HG03442 (cell line): ENCODE data around the gene LYPD6.

Experiments
- ATAC-seq: cut with Tn5 transposase; IDR thresholded peaks from one replicate; pipeline ENCODE4 v1.9.1; 2021; ENCODE audit warnings: mild to moderate bottlenecking, moderate library complexity; ENCODE audit not compliant: unreplicated experiment

The LYPD6 gene

GRCh38 chr2:149399934-149400615 lies 69.7 kb downstream of the LYPD6 start:
- no peak for ATAC-seq

DNA sequence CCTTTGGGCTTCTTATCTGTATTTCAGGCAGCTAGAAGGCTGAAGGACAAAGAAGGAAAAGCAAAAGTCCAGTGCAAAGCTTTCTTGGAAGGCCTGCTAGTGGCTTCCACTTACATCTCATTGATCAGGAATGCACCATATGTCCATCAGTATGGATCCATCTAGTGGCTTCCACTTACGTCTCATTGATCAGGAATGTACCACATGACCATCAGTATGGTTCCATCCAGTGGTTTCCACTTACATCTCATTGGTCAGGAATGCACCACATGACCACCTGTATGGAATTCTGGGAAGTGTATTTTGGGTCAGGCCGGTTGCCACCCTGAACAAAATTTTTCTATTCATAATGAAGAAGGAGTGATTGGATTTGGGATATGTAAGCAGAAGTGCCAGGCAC lies 70.6 kb downstream of the LYPD6 start:
- ATAC-seq = no peak

DNA sequence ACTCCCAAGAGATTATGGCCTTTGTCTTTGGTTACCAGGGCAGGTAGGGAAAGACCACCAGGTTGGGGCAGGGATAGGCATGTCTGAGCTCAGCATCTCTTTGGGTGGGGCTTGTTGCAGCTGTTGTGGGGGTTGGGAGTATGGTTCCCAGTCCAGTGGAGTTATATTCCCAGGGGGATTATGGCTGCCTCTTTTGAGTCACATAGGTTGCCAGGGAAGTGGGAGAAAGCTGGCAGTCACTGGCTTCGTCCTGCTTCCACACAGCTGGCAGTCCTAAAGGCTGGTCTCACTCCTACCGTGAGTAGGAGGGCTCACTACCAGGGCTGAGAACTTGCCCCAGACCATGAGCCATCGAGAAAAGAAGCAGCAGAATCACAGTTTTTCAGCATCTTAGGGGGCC lies 79.1 kb downstream of the LYPD6 start:
- ATAC-seq = no peak

DNA sequence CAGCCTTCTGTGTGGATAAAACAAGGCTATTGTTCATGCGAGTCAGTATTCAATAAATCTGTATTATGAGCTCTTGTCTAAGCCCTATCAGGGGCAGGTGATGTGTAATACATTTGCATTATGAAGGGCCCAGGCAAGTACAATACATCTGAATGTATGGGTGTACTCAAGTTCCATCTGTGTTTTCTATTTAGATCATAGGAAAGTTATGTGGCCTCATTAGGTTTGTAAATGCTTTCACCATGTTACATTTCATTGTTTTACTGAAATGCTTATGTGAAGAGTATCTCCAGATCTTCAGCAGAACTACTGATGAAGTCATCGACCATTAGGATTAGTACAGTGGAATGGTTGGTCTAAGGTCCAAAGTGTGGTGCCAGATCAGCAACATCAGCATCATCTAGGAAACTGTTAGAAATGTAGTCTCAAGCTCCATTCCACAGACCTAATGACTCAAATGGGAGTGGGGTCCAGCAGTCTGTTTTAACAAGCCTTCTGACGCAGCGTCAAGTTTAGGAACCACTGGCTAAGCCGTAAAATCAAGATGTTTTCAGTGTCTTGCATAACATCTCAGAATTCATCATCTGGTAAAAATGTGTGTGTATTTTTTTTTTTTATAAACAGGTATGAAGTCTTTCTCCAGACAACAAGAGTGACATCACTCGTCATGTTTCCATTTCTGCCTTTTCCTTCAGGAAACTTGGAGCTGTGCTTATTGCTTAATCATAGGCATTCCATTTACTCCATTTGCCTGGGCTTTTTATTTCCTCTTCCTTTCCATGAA lies 80.5 kb downstream of the LYPD6 start:
- no peak for ATAC-seq

- ATAC-seq = no peak
These were observed 83.1 kb downstream of the LYPD6 start for GRCh38 chr2:149413487-149413886.

DNA sequence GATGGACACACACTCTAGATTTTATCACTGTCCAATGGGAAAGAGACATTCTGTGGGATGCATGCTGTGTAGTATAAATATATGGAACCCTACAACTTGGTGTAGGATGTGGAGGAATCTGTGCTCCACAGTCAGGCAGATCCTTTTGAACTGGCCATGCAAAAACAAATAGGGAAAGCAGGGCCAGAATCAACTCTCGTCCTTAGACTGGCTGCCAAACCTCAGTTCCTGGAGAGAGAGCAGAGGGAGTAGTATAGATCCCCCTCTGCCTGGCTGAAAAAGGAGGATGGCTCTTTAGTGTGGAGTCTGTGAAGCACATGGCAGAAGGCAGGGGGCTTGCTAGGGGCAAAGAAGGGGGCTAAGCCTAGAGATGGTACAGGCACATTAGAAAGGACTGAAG lies 84.7 kb downstream of the LYPD6 start:
- no peak for ATAC-seq

DNA sequence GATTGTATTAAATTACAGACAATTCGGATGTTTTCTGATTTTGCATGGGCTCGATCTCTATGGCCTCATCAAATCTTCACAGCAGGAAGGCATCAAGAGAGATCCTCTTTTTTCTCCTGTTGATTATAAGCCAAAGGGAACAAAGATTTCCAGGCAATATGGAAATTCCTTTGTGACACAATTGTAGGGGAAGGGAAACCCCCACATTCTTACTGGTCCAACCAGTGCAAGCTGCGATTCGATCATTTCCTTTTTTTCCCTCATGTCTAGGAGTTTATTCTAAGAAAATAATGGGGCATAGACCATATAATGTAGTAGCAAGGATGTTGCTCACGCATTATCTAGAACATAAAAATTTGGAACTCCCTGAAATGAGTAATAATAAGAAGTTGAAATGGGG lies 87.7 kb downstream of the LYPD6 start:
- no peak for ATAC-seq

- ATAC-seq = no peak
These were observed 89.9 kb downstream of the LYPD6 start for GRCh38 chr2:149420053-149420963.

DNA sequence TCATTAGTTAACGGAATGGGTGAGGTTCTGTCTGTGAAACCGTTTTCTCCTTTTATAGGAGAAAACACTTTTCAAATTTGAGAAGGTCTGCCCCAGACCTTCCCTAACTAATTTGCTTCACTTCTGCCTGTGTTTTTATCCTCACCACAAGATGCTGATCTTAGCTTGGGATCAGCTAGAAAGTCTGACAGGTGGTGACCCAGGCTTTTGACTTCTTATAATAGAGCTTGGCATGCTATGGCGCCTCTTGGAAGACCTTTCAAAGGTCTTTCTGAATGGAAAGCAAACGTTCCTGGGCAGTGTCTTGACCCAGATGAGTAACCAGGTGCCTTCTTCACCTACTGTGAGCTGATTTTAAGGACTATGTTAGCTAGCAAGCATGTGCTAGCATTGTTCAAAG lies 91.4 kb downstream of the LYPD6 start:
- no peak for ATAC-seq

DNA sequence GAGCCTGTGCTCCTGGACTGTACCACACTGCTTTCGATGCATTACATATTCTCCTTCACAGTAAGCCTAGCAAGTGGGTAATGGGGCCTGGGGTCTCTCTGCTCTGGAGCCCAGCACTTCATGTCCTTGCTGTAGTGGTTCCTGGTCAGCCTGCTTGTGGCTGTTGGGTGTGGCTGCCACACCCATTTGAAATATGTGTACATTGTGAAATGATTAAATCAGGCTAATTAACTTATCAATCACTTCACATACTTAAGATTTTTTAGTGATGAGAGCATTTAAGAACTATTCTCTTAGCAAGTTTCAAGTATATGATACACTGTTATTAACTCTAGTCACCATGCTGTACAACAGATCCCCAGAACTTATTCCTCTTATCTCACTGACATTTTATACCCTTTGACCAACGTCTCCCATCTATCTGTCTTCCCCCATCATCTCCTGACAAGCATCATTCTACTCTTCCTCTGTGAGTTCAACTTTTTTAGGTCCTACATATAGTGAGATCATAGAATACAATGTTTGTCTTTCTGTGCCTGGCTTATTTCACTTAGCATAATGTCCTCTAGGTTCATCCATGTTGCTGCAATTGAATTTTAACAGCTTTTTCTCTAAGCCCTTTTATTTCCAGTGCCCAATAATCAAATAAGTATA lies 92.1 kb downstream of the LYPD6 start:
- ATAC-seq = no peak

GRCh38 chr2:149422991-149423338 lies 92.6 kb downstream of the LYPD6 start:
- no peak for ATAC-seq

- no peak for ATAC-seq
These were observed 93.2 kb downstream of the LYPD6 start for GRCh38 chr2:149423630-149424029.

- ATAC-seq = no peak
These were observed 97.0 kb downstream of the LYPD6 start for GRCh38 chr2:149427387-149427786.

- no peak for ATAC-seq
These were observed 98.4 kb downstream of the LYPD6 start for GRCh38 chr2:149428783-149429182.

DNA sequence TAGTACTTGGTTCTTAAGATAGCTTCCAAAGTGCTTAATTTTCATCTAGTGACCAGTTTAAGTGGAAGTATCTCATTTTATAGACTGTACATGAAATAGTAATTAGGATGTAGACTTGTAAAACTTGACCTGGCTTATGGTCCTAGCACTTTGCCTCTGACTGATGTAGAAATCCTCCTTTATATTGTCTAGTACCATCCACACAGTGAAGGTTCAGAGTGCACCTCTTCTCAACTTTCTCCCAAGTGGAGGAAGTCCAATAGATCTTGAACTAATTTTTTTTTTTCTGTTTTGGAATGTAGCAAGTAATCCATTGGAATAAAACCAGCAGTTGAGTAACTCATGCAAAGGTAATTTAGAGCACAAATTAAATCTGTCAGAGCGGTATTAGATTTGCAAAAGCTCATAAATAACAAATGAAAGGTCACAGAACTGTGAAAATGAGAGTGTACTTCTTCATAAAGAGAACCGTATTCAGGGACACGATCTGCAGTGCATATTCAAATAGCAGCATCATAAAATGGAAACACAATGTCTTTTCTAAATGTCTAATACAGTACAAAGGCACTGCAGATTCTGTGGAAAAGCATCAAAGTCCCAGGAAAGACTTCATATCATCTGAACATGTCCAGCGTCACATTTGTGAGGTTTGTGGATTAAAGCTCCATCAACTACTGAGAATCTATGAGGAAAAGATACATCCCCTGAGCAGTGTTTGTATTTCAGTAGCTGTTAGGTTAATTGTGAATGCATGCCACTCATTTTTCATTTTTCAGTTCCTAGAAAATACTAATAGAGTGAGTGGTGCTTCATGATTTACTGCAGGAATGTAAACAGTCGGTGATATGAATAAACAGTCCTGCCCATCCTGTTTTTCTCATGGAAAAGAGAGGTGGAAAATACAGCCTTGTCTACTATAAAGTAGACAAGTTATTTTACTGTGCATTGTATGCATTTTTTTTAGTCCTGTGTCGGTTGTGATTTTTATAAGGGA lies 100.7 kb downstream of the LYPD6 start:
- no peak for ATAC-seq

DNA sequence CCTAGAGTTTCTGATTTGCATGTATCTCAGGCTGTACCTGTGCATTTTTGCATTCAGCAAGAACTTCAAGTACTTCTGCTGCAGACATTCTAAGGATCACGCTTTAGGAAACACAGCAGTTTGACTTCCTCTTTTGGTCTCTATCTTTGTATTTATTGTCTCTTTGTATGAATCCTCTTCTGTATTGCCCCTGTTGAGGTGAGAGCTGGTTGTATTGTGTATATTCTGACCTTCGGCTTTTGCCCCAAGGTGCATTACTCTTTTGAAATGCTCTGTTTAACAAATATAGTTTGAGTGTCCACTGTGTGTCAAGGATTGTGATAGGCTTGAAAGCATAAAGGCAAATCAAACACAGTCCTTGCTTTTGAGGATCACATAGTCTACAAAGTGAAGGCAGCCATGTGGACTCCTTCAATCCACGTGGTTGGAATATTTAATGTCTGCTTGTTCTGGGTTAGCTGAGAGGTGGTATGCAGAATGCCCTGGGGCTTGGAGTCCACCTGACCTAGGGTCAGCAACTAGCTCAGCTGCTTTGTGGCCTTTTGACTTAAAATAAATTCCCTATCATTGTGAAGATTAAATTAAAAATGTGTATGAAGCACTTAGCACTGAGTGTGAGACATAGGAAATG lies 108.1 kb downstream of the LYPD6 start:
- ATAC-seq = no peak

GRCh38 chr2:149441255-149441654 lies 110.9 kb downstream of the LYPD6 start:
- no peak for ATAC-seq

- ATAC-seq = no peak
These were observed 112.0 kb downstream of the LYPD6 start for GRCh38 chr2:149442346-149442745.

DNA sequence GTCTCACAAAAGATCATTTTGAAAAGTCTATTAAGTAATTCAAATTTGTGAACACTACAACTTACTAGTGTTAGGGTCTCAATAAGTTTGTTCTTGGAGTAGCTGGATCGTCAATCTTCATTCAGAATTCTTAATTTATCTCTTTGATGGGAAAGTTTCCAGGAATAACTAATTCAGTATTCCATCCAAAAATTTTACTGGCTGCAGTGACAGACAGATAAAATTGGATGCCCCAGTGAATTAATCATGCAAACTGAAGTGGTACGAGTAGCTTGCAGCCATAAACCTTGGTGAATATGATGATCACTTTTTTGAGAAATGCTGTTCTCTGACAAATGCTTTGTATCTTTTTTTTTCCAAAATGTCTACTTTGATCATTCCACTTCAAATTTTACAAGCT lies 112.8 kb downstream of the LYPD6 start:
- ATAC-seq = no peak
